Measurements from ENCODE around the gene KCTD5.
"Not testable (repeated sequence)": the region's sequence is repeated elsewhere in the genome, so short reads cannot be mapped to it uniquely, and the experiment has no call there.

The KCTD5 gene

GRCh38 chr16:2659560-2659959 lies 22.8 kb upstream of the KCTD5 start:
- not testable (repeated sequence) for H3K27me3 ChIP-seq (ENCODE audit: control insufficient read depth in 1 of 2, insufficient read depth in 2 of 2, low read length in 2 of 2); H3K27ac ChIP-seq (ENCODE audit: low read depth, low read length); H3K36me3 ChIP-seq (ENCODE audit: control insufficient read depth in 1 of 2, insufficient read depth in 2 of 2, low read length in 2 of 2); H3K4me3 ChIP-seq (ENCODE audit: low read depth in 1 of 2, low read length in 2 of 2); H3K9me3 ChIP-seq (ENCODE audit: control insufficient read depth in 1 of 2, low read length in 2 of 2); H3K9ac ChIP-seq (ENCODE audit: low read depth in 1 of 2, low read length in 2 of 2)
- H3K4me1 ChIP-seq (ENCODE audit: control insufficient read depth in 1 of 2, insufficient read depth in 2 of 2, low read length in 2 of 2), result peaks cover 6 to 23% of the 10 kb centered on the region in 2 donors

- H3K27ac ChIP-seq (ENCODE audit: low read depth, low read length); H3K9ac ChIP-seq (ENCODE audit: low read depth in 1 of 2, low read length in 2 of 2); H3K27me3 ChIP-seq (ENCODE audit: control insufficient read depth in 1 of 2, insufficient read depth in 2 of 2, low read length in 2 of 2); H3K4me3 ChIP-seq (ENCODE audit: low read depth in 1 of 2, low read length in 2 of 2); H3K36me3 ChIP-seq (ENCODE audit: control insufficient read depth in 1 of 2, insufficient read depth in 2 of 2, low read length in 2 of 2); H3K9me3 ChIP-seq (ENCODE audit: control insufficient read depth in 1 of 2, low read length in 2 of 2): not testable (repeated sequence)
- H3K4me1 ChIP-seq (ENCODE audit: control insufficient read depth in 1 of 2, insufficient read depth in 2 of 2, low read length in 2 of 2), result peaks cover 6 to 26% of the 10 kb centered on the region in 2 donors
These were observed 22.2 kb upstream of the KCTD5 start for GRCh38 chr16:2660014-2660662.

GRCh38 chr16:2660755-2661373 lies 21.5 kb upstream of the KCTD5 start:
- not testable (repeated sequence) for H3K9me3 ChIP-seq (ENCODE audit: control insufficient read depth in 1 of 2, low read length in 2 of 2); H3K36me3 ChIP-seq (ENCODE audit: control insufficient read depth in 1 of 2, insufficient read depth in 2 of 2, low read length in 2 of 2); H3K9ac ChIP-seq (ENCODE audit: low read depth in 1 of 2, low read length in 2 of 2); H3K4me3 ChIP-seq (ENCODE audit: low read depth in 1 of 2, low read length in 2 of 2); H3K27me3 ChIP-seq (ENCODE audit: control insufficient read depth in 1 of 2, insufficient read depth in 2 of 2, low read length in 2 of 2); H3K27ac ChIP-seq (ENCODE audit: low read depth, low read length)
- H3K4me1 ChIP-seq (ENCODE audit: control insufficient read depth in 1 of 2, insufficient read depth in 2 of 2, low read length in 2 of 2), result peaks cover 6 to 26% of the 10 kb centered on the region in 2 donors

- Histone ChIP-seq H3K9ac (ENCODE audit: low read depth in 1 of 2, low read length in 2 of 2) (no peak overlapping the region), H3K27ac (ENCODE audit: low read depth, low read length) (peak overlapping the region; percentile 17), H3K9me3 (ENCODE audit: control insufficient read depth in 1 of 2, low read length in 2 of 2) (no peaks in the 10 kb centered on the region), H3K27me3 (ENCODE audit: control insufficient read depth in 1 of 2, insufficient read depth in 2 of 2, low read length in 2 of 2) (no peaks in the 10 kb centered on the region), H3K36me3 (ENCODE audit: control insufficient read depth in 1 of 2, insufficient read depth in 2 of 2, low read length in 2 of 2) (peaks cover 0 to 21% of the 10 kb centered on the region in 2 donors), H3K4me3 (ENCODE audit: low read depth in 1 of 2, low read length in 2 of 2) (peak overlapping the region in 1 of 2 donors; percentile 32), H3K4me1 (ENCODE audit: control insufficient read depth in 1 of 2, insufficient read depth in 2 of 2, low read length in 2 of 2) (peaks cover 6 to 26% of the 10 kb centered on the region in 2 donors)
These were observed 18.5 kb upstream of the KCTD5 start for GRCh38 chr16:2663553-2664546.

GRCh38 chr16:2664574-2664982 lies 17.7 kb upstream of the KCTD5 start:
- Histone ChIP-seq H3K4me3 (ENCODE audit: low read depth in 1 of 2, low read length in 2 of 2) (peak overlapping the region in 1 of 2 donors; percentile 32), H3K9ac (ENCODE audit: low read depth in 1 of 2, low read length in 2 of 2) (no peak overlapping the region), H3K9me3 (ENCODE audit: control insufficient read depth in 1 of 2, low read length in 2 of 2) (no peaks in the 10 kb centered on the region), H3K27ac (ENCODE audit: low read depth, low read length) (no peak overlapping the region), H3K27me3 (ENCODE audit: control insufficient read depth in 1 of 2, insufficient read depth in 2 of 2, low read length in 2 of 2) (no peaks in the 10 kb centered on the region), H3K36me3 (ENCODE audit: control insufficient read depth in 1 of 2, insufficient read depth in 2 of 2, low read length in 2 of 2) (peaks cover 0 to 23% of the 10 kb centered on the region in 2 donors), H3K4me1 (ENCODE audit: control insufficient read depth in 1 of 2, insufficient read depth in 2 of 2, low read length in 2 of 2) (peaks cover 6 to 25% of the 10 kb centered on the region in 2 donors)

- Histone ChIP-seq H3K36me3 (ENCODE audit: control insufficient read depth in 1 of 2, insufficient read depth in 2 of 2, low read length in 2 of 2) (peaks cover 0 to 23% of the 10 kb centered on the region in 2 donors), H3K4me1 (ENCODE audit: control insufficient read depth in 1 of 2, insufficient read depth in 2 of 2, low read length in 2 of 2) (peaks cover 8 to 26% of the 10 kb centered on the region in 2 donors)
- not testable (repeated sequence) for H3K27me3 ChIP-seq (ENCODE audit: control insufficient read depth in 1 of 2, insufficient read depth in 2 of 2, low read length in 2 of 2); H3K9me3 ChIP-seq (ENCODE audit: control insufficient read depth in 1 of 2, low read length in 2 of 2); H3K9ac ChIP-seq (ENCODE audit: low read depth in 1 of 2, low read length in 2 of 2); H3K4me3 ChIP-seq (ENCODE audit: low read depth in 1 of 2, low read length in 2 of 2); H3K27ac ChIP-seq (ENCODE audit: low read depth, low read length)
These were observed 15.7 kb upstream of the KCTD5 start for GRCh38 chr16:2666671-2667070.

- Histone ChIP-seq H3K4me1 (ENCODE audit: control insufficient read depth in 1 of 2, insufficient read depth in 2 of 2, low read length in 2 of 2) (peaks cover 9 to 28% of the 10 kb centered on the region in 2 donors), H3K36me3 (ENCODE audit: control insufficient read depth in 1 of 2, insufficient read depth in 2 of 2, low read length in 2 of 2) (peaks cover 0 to 16% of the 10 kb centered on the region in 2 donors)
- not testable (repeated sequence) for H3K9me3 ChIP-seq (ENCODE audit: control insufficient read depth in 1 of 2, low read length in 2 of 2); H3K27me3 ChIP-seq (ENCODE audit: control insufficient read depth in 1 of 2, insufficient read depth in 2 of 2, low read length in 2 of 2); H3K9ac ChIP-seq (ENCODE audit: low read depth in 1 of 2, low read length in 2 of 2); H3K27ac ChIP-seq (ENCODE audit: low read depth, low read length); H3K4me3 ChIP-seq (ENCODE audit: low read depth in 1 of 2, low read length in 2 of 2)
These were observed 12.7 kb upstream of the KCTD5 start for GRCh38 chr16:2669587-2669986.

- H3K4me3 ChIP-seq (ENCODE audit: low read depth in 1 of 2, low read length in 2 of 2), result not testable (repeated sequence)
These were observed 12.3 kb upstream of the KCTD5 start for GRCh38 chr16:2670017-2670416.

GRCh38 chr16:2671193-2671592 lies 11.1 kb upstream of the KCTD5 start:
- H3K4me3 ChIP-seq (ENCODE audit: low read depth in 1 of 2, low read length in 2 of 2); H3K9ac ChIP-seq (ENCODE audit: low read depth in 1 of 2, low read length in 2 of 2); H3K9me3 ChIP-seq (ENCODE audit: control insufficient read depth in 1 of 2, low read length in 2 of 2); H3K27ac ChIP-seq (ENCODE audit: low read depth, low read length); H3K27me3 ChIP-seq (ENCODE audit: control insufficient read depth in 1 of 2, insufficient read depth in 2 of 2, low read length in 2 of 2): not testable (repeated sequence)
- Histone ChIP-seq H3K36me3 (ENCODE audit: control insufficient read depth in 1 of 2, insufficient read depth in 2 of 2, low read length in 2 of 2) (peaks cover 0 to 16% of the 10 kb centered on the region in 2 donors), H3K4me1 (ENCODE audit: control insufficient read depth in 1 of 2, insufficient read depth in 2 of 2, low read length in 2 of 2) (peaks cover 9 to 30% of the 10 kb centered on the region in 2 donors)

More at GRCh38 chr16:2670017-2670416, 12.3 kb upstream of the KCTD5 start:
- H3K4me1 ChIP-seq (ENCODE audit: control insufficient read depth in 1 of 2, insufficient read depth in 2 of 2, low read length in 2 of 2), result peaks cover 9 to 29% of the 10 kb centered on the region in 2 donors
- H3K27ac ChIP-seq (ENCODE audit: low read depth, low read length); H3K27me3 ChIP-seq (ENCODE audit: control insufficient read depth in 1 of 2, insufficient read depth in 2 of 2, low read length in 2 of 2); H3K9ac ChIP-seq (ENCODE audit: low read depth in 1 of 2, low read length in 2 of 2); H3K9me3 ChIP-seq (ENCODE audit: control insufficient read depth in 1 of 2, low read length in 2 of 2): not testable (repeated sequence)
- H3K36me3 ChIP-seq (ENCODE audit: control insufficient read depth in 1 of 2, insufficient read depth in 2 of 2, low read length in 2 of 2), result peaks cover 0 to 16% of the 10 kb centered on the region in 2 donors

GRCh38 chr16:2671741-2672140 lies 10.6 kb upstream of the KCTD5 start:
- peaks cover 9 to 30% of the 10 kb centered on the region in 2 donors for H3K4me1 ChIP-seq (ENCODE audit: control insufficient read depth in 1 of 2, insufficient read depth in 2 of 2, low read length in 2 of 2)
- no peaks in the 10 kb centered on the region for H3K9me3 ChIP-seq (ENCODE audit: control insufficient read depth in 1 of 2, low read length in 2 of 2)
- peak overlapping the region; percentile 25 to 37 for H3K9ac ChIP-seq (ENCODE audit: low read depth in 1 of 2, low read length in 2 of 2)
- H3K36me3 ChIP-seq (ENCODE audit: control insufficient read depth in 1 of 2, insufficient read depth in 2 of 2, low read length in 2 of 2), result peaks cover 0 to 16% of the 10 kb centered on the region in 2 donors
- H3K27ac ChIP-seq (ENCODE audit: low read depth, low read length), result no peak overlapping the region
- H3K4me3 ChIP-seq (ENCODE audit: low read depth in 1 of 2, low read length in 2 of 2), result peak overlapping the region; percentile 10 to 56
- no peaks in the 10 kb centered on the region for H3K27me3 ChIP-seq (ENCODE audit: control insufficient read depth in 1 of 2, insufficient read depth in 2 of 2, low read length in 2 of 2)

Measured in duodenal mucosa (tissue), 2 donors.